Fibroblast of gingiva (primary cell): Measurements from ENCODE around the gene RASGEF1B.

ENCODE experiments used
- DNase-seq: peaks from one replicate; pipeline ENCODE4 v3.0.0-alpha.2; 2011; ENCODE audit warnings: low read depth

Gene RASGEF1B

DNA sequence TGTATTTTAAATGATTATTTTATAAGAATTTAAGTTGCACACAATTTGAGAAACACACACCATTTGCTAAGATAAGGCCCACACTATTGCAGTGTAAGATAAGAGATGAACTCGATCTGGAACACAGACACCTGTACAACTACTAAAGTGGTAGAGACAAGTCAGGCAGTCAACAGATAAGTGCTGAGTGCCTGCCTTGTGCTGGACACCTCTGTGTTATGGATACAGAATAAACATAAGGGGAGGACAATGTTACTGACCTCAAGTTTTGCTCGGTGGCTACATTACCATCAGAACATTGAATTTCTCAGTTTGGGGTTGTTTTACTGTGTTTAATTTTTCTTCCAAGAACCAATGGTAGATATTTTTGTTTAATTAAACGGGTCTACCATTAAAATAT, 74.1 kb downstream of the RASGEF1B start:
- DNase-seq, result no peak

DNA sequence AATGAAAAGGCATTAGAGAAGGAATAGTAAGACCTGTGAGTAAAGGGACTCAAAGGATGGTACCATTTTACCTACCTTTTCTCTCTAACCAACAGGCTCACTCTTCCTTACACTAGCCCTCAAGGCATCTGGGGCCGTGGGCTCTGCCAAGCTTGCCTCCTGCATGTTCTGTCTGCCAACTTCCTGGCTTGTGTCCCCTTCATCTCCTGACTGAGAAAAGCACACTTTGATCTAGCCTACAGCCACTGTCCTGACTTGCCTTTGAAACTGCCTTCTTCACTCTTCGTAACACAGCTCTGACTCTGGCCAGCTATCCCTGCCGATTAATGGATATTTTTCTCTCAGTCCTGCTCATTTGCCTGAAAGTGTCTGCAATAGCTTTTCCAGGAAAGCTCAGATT, 76.5 kb downstream of the RASGEF1B start:
- DNase-seq, result no peak

DNA sequence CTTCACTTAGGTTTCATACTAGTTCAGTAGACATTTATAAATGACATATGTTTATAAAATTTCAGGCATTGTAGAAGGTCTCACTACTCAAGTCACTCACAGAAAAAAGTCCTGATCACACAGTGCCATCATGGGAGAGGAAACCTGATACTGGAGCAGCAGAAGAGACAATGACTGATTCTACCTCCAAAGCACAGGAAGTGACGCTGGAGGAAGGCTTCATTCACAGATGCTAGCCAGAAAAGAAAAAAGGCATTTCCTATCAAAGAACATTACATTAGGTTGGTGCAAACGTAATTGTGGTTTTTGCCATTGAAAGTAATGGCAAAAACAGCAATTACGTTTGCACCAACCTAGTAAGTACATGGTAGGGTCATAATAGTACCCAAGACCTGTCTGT, 79.5 kb downstream of the RASGEF1B start:
- DNase-seq, result no peak

DNA sequence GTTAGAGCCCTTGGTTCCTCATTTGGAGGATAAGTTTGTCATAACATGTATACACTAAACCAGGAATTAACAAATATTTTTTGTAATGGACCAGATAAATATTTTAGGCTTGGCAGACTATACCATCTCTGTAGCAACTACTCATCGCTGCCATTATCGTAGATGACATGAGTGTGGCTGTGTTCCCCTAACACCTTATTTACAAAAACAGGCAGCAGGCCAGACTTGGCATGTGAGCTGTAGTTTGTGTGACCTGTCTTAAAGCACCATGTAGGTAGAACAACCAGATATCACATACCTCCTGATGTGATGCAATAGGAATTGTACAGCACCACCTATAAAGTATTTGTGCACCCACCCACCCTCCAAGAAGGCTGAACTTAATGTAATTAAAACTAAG, 82.0 kb downstream of the RASGEF1B start:
- no peak for DNase-seq

DNA sequence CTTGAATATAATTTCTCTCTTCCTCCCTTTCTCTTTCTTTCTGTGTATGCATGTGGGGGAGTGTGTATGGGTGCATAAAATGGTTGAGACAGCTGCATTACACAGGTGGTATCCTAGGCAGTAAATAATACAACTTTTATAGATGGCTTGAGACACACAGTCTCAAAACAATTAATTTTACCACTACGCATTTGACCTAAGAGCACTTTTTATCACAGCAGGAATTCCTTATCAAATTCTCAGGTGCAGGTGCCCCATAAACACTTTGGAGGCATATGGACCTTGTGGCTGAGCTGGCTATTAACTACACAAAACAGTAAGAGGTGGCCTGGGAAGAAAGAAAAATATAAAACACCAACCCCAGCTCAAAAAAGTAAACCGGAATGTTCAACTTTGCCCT, 91.3 kb downstream of the RASGEF1B start:
- no peak for DNase-seq

DNA sequence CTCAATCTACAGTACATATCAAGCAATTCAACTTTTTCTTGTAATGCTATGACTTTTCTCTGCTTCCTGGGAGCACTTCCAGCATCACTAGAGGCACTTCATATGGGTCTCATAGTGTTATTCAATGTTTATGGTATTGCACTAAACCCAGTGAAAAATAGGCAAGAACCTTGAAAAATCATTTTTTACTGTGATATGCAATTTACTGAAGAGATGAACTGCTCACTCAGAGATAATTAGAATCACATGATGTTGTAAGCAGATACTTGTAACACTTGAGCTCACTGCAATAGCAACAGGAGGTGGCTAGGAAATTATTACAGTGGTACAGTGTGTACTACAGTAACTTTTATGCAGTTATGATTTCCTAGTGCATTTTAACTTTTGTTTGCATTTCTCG, 93.3 kb downstream of the RASGEF1B start:
- DNase-seq, result peak; percentile 56

DNA sequence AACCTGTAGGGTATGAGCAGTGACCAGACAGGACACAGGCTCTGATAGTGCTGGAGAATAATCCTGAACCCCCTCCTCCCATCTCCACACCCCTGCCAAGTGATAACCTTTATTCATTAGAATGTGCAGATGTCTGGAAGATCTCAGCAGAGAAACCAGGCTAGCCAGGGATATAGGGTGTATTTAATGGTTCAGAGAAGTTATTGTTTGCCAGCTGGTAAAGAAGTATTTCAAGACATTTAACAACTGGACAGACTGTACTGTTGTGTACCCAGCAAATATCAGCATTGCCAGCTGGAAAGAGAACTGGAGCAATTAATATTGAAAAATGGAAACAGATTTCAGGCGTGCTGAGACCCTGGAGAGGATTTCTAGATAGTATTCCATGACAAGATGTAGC, 94.5 kb downstream of the RASGEF1B start:
- no peak for DNase-seq

DNA sequence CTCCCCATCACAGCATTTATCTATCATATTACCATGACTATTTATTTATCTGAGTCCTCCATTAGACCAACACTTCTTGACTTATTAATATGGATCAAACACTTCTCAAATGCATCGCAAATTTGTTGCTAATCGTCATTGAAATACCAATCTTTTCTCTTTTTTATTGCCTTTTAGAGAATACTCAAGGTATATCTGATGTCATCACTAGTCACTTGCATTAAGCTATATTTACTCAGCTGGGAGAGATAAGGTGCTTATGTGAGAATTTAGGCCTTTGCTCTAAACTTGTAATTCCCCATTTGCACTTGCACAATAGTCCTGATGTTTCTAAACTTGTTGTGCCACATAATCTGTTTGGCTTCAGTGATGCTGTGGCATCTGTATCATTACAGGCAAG, 95.0 kb downstream of the RASGEF1B start:
- DNase-seq, result no peak
